Bone marrow (tissue), 2 donors: ENCODE data around the gene NUAK2.

Experiments
- DNase-seq, 2 donors: peaks; one replicate each; lab custom pipeline; 2025; lab: John Stamatoyannopoulos, UW

The NUAK2 gene

GRCh38 chr1:205319081-205320018 lies 2.2 kb downstream of the NUAK2 start:
- peak in 1 of 2 donors; percentile 78 for DNase-seq

- no peak for DNase-seq
Observed at GRCh38 chr1:205318231-205318991, 3.1 kb downstream of the NUAK2 start.

GRCh38 chr1:205317311-205317917 lies 4.1 kb downstream of the NUAK2 start:
- DNase-seq: no peak

GRCh38 chr1:205316161-205316566 lies 5.4 kb downstream of the NUAK2 start:
- DNase-seq: no peak

DNA sequence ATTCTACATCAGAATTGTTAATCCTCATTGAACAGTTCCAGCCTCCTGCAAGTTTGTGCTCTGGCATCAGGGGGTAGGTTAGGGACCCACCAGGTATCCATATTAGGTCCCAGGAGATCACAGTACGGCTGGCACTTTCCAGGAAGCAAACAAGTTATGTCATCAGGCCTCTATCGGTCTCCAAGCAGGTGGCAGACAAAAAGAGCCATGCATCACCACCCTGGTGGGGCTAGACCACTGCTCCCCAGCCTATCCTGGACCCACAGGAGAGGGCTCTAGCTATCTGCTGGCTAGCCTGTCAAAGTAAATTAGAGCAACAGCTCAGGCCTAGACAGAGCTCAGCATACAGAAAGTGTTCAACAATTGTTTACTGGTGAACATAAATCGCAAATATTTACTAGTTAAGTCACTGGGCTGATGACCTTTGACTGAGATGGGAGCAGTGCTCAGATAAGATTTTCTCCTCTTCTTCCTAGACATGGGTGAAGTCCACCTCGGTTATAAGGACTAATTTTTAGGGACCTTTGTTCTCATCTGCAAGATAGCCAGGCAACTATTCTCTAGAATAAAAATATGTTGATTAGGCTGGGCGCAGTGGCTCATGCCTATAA lies 6.4 kb downstream of the NUAK2 start:
- no peak for DNase-seq

DNA sequence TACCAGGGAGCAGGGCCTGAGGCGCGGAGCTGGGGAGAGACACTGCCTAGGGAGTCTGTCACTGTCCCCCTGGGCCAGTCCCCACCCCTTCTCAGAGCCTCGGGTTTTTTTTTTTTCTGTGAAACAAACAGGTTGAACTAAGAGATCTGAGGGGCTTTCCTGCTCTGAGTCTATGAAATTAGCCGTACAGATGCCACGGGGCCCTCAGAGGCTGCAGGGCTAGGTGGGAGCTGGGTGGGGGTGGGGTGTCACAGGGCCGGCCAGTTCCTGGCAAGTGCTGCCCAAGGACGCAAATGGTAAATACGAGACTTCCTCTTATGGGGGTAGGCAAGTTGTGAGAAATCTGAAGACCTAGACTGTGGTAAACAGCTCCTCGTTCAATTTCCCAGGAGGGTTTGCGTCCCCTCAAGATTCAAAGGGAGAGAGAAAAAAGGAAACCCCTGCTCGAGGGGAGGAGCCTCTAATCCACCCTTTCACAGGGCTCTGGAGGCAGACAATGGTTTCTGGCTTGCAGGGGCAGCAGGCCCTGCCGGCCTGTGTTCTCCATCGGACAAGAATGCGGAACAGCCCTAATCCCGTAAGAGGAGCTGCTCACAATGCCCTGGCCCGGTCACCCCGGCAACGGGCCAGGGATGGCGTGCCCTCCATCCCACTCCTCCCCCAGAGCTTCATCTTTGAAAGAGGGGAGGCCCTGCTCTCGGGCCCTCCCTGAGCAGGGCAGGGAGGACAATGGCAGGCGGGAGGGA lies 7.8 kb downstream of the NUAK2 start:
- DNase-seq: peak; percentile 35 to 93

DNA sequence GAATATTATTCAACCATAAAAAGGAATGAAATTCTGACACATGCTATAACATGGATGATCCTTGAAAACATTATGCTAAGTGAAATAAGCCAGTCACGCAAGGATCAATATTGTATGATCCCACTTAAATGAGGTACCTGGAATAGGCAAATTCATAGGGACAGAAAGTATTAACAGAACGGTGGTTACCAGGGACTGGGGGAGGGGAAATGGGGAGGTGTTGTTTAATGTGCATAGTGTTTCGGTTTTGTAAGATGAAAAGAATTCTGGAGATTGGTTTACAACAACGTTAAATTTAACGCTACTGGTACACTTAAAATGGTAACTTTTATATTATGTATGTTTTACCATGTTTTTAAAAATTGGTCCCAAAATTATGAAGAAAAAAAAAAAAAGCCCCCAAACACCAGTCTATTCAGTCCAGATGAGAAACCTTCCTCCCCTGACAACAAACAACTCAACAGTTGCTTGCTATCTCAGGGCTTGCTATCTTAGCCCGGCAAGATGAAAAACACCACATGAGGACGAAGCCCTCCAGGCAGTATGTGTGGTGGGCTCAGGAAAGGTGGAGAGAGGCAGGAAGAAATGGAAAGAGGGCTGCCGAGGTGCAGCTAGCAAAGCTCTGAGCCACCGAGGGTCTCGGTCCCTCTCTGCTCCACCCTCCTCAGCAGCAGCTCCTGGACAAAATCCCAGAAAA lies 8.5 kb downstream of the NUAK2 start:
- DNase-seq: no peak

- DNase-seq: no peak
Observed at GRCh38 chr1:205310976-205311704, 10.4 kb downstream of the NUAK2 start.

DNA sequence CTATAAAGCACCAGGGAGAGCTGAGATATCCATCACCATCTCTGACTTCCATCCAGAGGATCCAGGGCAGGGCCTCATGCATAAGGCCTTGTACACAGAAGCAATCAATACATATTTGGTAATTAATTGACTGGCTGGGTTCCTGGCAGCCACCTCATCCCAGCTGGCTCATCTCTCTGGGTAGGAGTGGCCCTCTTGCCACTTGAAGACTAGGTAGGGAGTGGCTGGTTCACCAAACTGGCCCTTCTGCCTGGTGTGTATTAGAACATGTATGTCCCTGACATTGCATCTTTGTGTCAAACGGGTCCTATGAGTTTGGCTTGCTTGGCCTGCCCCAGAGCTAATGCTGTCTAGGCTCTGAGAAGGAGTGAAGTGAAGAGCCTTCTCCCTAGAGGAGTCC lies 11.8 kb downstream of the NUAK2 start:
- DNase-seq: no peak

GRCh38 chr1:205306929-205307566 lies 14.5 kb downstream of the NUAK2 start:
- DNase-seq: no peak

- no peak for DNase-seq
Observed at GRCh38 chr1:205304695-205305070, 16.9 kb downstream of the NUAK2 start.

DNA sequence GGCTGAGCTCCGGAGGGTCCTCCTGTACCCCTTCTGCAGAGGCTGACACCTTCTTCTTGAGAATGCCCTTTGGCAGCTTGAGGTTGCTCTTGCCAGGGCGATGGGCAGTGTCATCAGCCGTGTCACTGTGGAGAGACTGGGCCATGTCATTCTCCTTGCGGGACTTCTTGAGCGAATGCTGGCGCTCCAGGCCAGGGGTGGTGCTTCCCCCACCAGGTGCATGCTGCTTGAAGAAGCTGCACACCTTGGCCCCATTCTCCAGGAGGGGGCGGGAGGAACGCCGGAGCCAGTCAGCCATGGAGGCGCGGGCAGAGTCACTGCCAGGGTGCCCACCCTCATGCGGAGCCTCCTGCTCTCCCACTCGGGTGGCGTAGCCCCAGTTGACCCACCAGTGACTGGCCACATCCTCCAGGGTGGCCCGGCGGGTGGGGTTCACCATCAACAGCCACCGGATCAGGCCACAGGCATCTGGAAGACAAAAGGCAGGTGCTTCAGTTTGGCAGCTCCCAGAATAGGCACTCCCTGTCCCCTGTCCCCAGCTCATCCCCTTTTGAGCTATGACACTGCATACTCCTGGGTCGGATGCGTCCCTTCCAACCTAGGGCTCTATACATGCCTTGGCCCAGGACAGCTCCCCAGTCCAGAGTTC lies 17.4 kb downstream of the NUAK2 start:
- DNase-seq: no peak

- no peak for DNase-seq
Observed at GRCh38 chr1:205303247-205303888, 18.2 kb downstream of the NUAK2 start.

DNA sequence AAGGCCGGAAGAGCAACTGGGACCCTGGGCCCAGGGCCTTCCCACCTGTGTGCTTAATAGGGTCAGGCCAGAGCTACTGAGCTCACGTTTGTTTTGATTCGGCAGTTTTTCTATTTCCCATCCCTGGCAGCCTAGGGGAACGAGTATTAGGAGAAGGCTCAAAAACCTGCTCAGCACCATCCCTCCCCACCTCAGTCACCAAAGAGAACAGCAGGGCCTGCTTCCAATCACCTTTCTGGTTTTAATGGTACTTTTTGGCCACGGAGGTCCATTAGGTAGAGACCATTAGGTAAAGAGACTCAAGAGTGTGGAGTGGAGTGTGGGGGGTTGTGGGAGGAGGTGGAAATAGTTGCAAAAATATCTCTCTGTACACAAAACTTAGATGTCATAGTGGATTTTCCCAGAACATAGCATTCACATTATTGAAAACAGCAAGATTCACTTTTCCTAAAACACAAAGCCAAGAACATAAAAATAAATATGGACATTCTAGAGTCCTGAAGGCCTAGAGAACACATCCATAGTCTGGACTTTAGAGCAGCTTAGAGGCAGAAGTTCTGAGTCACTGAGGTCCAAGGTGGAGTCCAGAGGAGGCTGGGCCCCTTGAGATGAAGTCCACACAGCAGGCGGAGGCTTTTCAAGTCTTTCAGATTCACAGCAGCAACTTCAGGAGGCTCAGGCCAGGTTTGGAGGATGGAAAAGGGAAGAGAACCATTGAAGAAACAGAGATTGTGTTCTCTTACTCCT lies 19.5 kb downstream of the NUAK2 start:
- no peak for DNase-seq

DNA sequence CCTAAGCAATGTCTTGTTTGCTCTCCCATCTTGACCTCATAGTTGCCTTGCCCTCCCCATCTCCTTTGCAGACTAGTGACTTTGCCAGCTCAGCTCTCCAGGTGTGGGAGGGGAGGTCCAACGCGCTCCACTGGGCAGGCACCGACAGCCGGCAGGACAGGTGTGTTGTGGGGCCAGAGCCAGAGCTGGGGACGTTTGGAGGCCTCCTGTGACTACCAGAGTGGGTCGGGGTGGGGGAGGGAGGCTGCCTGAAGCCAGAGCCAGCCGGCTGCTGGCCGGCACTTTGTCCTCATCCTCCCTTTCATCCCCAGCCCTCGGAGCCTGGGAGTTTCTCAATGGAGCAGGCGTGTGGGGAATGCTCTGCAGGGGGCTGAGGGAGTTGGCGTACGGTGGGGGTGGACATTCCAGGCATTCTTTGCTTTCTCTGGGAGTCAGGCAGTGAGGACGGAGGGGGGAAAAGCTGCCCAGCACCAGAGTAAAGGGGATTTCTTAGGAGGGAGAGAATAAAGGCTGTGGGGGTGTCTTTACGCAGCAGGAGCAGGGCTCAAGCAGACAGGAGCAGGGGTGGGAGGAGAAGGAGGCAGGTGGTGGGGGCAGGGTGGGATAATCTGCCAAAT lies 20.2 kb downstream of the NUAK2 start:
- no peak for DNase-seq

DNA sequence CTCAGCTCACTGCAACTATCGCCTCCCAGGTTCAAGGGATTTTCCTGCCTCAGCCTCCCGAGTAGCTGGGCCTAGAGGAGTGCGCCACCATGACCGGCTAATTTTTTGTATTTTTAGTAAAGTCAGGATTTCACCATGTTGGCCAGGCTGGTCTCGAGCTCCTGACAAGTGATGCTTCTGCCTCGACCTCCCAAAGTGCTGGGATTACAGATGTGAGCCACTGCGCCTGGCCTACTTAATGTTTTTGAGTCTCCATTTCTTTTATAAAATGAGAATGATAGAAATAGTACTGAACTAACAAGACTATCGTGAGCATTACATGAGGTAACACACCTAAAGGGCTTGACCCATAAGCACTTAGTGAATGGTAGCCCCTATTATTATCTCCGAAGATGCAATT lies 21.4 kb downstream of the NUAK2 start:
- no peak for DNase-seq

DNA sequence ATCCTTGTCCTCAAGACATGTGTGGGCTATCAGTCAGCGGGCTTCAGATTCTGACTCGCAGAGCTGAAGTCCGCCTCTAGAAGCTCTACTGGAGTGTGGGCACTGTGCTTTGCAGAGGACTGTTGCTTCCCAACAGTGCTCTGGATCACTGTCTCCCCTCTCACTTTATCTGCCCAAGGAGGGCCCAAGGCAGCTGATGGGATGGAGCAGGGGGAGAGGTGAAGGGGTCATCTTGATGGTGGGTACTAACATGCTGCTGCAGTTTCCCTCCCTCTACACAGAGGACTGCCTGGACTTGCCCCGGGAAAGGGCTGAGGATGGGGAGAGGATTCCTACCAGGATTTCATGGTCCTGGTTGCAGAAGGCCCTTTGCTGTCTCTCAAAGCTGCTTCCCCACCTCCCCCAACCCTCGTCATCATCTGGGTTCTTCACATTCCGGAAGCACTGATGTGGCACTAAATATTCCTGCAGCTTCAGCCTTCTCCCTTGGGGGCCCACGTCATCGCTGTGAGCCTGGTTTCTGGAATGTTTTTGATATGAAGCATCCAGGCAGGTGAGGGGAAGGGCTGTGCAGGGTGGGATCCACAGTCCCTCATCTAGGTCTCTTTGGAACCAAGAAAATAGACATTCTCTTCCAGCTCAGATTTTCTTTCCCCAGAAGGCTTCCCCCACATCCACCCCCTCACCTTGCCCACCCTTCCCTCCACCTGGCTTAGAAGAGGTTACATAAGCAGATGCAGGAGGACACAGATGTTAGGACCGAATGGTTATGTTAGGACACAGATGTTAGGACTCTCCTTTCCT lies 23.2 kb downstream of the NUAK2 start:
- no peak for DNase-seq
